OCI-LY7 (cell line): ENCODE data around the gene HTR1B.

Experiments used
- EZH2phosphoT487 ChIP-seq: fragments of 200-600 bp; sonication (generic); IDR thresholded peaks from 2 replicates; pipeline ENCODE4 v1.6.1; 2018; ENCODE audit warnings: low read depth, borderline replicate concordance, mild to moderate bottlenecking, mixed run types, antibody characterized with exemption, low read length, moderate library complexity, mixed read lengths
- TF ChIP-seq, protein P1 (sequence below): fragments of 200-600 bp; sonication (generic); conservative IDR thresholded peaks from 2 replicates; pipeline ENCODE4 v1.5.1; 2014; ENCODE audit warnings: mild to moderate bottlenecking, antibody characterized with exemption, low read length, moderate library complexity, mixed read lengths

DNA sequence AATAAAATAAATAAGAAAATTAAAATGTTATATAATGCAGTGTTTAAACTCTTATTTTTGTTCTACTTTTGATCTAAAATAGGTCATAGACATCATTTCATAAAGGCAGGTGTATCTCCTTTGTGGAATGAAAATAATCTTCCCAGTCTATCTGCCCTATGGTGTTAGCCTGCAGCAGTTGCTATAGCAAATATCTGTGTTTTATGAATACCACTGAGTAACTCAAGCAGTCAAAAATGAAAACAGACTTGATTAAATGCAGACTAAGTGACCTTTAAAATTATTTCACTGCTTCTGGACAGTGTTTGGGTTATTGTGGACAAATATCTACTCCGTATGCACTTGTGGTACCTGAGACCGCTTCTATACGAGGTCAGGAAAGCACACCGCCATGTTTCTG lies 11.8 kb downstream of the HTR1B start:
- TF ChIP-seq, protein P1, sequence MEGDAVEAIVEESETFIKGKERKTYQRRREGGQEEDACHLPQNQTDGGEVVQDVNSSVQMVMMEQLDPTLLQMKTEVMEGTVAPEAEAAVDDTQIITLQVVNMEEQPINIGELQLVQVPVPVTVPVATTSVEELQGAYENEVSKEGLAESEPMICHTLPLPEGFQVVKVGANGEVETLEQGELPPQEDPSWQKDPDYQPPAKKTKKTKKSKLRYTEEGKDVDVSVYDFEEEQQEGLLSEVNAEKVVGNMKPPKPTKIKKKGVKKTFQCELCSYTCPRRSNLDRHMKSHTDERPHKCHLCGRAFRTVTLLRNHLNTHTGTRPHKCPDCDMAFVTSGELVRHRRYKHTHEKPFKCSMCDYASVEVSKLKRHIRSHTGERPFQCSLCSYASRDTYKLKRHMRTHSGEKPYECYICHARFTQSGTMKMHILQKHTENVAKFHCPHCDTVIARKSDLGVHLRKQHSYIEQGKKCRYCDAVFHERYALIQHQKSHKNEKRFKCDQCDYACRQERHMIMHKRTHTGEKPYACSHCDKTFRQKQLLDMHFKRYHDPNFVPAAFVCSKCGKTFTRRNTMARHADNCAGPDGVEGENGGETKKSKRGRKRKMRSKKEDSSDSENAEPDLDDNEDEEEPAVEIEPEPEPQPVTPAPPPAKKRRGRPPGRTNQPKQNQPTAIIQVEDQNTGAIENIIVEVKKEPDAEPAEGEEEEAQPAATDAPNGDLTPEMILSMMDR: no peak
- TF ChIP-seq EZH2phosphoT487: no peak
